Measurements from ENCODE around the gene VAPB. TPM values are rescaled to one million over a fixed set of nuclear protein-coding genes. Genes with fewer than 3 reads are reported as not detected.

VAPB gene
- total and polyA plus RNA-seq, 10 of the 15 experiments (the other 5 are each of a cell fraction or from before 2014, with no cell fraction given) = 3.2 to 28.6 (median 20.5) TPM

DNA sequence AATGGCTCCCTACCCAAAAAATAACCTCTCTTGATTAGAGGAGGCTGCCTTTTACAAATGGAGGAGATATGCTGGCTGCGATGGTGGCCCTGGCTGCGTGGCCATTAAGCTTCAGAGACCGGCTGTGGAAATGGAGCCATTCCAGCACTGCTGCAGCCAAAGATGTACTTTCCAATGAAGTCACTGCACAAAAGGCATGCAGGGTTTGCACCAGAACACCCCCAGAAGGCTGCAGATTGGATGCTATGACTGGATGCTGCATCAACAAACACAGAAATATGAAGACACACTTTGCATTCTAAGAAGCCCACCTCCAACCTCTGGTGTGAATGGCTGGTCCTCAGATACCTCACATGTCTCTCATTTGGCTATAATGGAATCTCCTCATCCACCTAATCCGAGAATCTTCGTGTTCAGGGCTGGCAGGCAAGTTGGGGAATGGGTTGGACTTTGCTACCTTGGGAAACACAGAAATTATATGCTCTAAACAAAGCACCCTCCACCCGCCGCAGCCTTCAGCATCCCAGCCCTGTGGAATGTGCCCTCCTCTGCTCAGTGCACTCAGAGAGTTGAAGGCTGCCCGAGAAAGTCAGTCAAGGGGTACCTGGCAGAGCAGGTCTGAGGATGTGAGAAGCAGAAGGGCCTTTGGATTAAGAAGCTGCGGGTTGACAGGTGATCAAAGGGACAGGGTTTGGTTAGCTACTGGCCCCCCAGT, 90.9 kb downstream of the VAPB start:
- Histone ChIP-seq H3K9ac (ENCODE audit: control insufficient read depth, insufficient read depth, low read length) (no peak overlapping the region), H3K27ac (ENCODE audit: control insufficient read depth, insufficient read depth) (no peak overlapping the region), H3K36me3 (ENCODE audit: control insufficient read depth in 2 of 2, insufficient read depth in 2 of 2, low read length in 1 of 2) (no peaks in the 10 kb centered on the region), H3K4me2 (ENCODE audit: control insufficient read depth, insufficient read depth) (no peak overlapping the region), H3K4me1 (ENCODE audit: control insufficient read depth, insufficient read depth, low read length) (no peaks in the 10 kb centered on the region), H2AFZ (ENCODE audit: control insufficient read depth, low read depth, low read length) (no peak overlapping the region), H3K79me2 (ENCODE audit: control insufficient read depth, insufficient read depth, low read length) (no peaks in the 10 kb centered on the region), H3K4me3 (no peak overlapping the region), H4K20me1 (ENCODE audit: control insufficient read depth, insufficient read depth) (no peaks in the 10 kb centered on the region), H3K27me3 (replicated peaks in 1 of 2; ENCODE audit: control insufficient read depth in 2 of 2, insufficient read depth in 2 of 2, low read length in 1 of 2) (no peaks in the 10 kb centered on the region), H3K9me3 (replicated peaks; ENCODE audit: control insufficient read depth, insufficient read depth, low read length) (no peaks in the 10 kb centered on the region; the same call in 2 of the 3 replicates)
- ATAC-seq = no peak
- DNase-seq (ENCODE audit: low read depth, low spot score) = no peak
- FAIRE-seq = no peak
- BruUV-seq (replicated peaks) = no TSS peak
- CTCF ChIA-PET = interaction anchor here (1.3 kb wide), 1 partner anchor 165 kb away, joined by 3 read pairs; no protein-coding TSS in a partner anchor
- intact Hi-C loops (cut with micrococcal nuclease; ENCODE audit: unreplicated experiment) = no loop called here
- SMC1A ChIA-PET (ENCODE audit: uncharacterized antibody, unreplicated experiment) = interaction anchor here (0.8 to 2.1 kb wide), 3 partner anchors 21 to 65 kb away, joined by 3 to 6 read pairs (median 3); no protein-coding TSS in a partner anchor
- in situ Hi-C loops (cut with MboI) = loop anchor here (10.0 kb wide), 1 partner anchor 55 kb away; no protein-coding TSS in a partner anchor
- WGBS (ENCODE audit: insufficient coverage, insufficient replicate concordance, low lambda C conversion rate, missing lambda C conversion rate) = 51% methylated on average over 9 of the region's 9 CpGs
- RAD21 ChIA-PET (ENCODE audit: unreplicated experiment) = interaction anchor here (0.6 kb wide), 2 partner anchors 247 to 1414 kb away, joined by 3 read pairs; no protein-coding TSS in a partner anchor
- POLR2A ChIA-PET = interaction anchor here (0.6 kb wide), 1 partner anchor 147 kb away, joined by 12 read pairs; no protein-coding TSS in a partner anchor
- TF ChIP-seq RBBP5 (conservative IDR thresholded peaks at IDR 0.05) (no peak), HDAC6 (IDR thresholded peaks at IDR 0.05; ENCODE audit: unreplicated experiment) (no peak), SUZ12 (IDR thresholded peaks at IDR 0.05; ENCODE audit: unreplicated experiment) (no peak), SREBF1 (IDR thresholded peaks at IDR 0.05; ENCODE audit: low read length) (no peak), ZZZ3 (IDR thresholded peaks at IDR 0.05; ENCODE audit: control insufficient read depth, insufficient read length, low read depth) (no peak), ZNF24 (IDR thresholded peaks at IDR 0.05) (no peak), GATAD2B (conservative IDR thresholded peaks at IDR 0.05; ENCODE audit: low read depth) (no peak), NFYA (IDR thresholded peaks at IDR 0.05; ENCODE audit: borderline replicate concordance, low read depth, low read length) (no peak)
- TF ChIP-seq, protein P1, sequence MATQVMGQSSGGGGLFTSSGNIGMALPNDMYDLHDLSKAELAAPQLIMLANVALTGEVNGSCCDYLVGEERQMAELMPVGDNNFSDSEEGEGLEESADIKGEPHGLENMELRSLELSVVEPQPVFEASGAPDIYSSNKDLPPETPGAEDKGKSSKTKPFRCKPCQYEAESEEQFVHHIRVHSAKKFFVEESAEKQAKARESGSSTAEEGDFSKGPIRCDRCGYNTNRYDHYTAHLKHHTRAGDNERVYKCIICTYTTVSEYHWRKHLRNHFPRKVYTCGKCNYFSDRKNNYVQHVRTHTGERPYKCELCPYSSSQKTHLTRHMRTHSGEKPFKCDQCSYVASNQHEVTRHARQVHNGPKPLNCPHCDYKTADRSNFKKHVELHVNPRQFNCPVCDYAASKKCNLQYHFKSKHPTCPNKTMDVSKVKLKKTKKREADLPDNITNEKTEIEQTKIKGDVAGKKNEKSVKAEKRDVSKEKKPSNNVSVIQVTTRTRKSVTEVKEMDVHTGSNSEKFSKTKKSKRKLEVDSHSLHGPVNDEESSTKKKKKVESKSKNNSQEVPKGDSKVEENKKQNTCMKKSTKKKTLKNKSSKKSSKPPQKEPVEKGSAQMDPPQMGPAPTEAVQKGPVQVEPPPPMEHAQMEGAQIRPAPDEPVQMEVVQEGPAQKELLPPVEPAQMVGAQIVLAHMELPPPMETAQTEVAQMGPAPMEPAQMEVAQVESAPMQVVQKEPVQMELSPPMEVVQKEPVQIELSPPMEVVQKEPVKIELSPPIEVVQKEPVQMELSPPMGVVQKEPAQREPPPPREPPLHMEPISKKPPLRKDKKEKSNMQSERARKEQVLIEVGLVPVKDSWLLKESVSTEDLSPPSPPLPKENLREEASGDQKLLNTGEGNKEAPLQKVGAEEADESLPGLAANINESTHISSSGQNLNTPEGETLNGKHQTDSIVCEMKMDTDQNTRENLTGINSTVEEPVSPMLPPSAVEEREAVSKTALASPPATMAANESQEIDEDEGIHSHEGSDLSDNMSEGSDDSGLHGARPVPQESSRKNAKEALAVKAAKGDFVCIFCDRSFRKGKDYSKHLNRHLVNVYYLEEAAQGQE (IDR thresholded peaks at IDR 0.05; ENCODE audit: low read depth, low read length) = no peak
- TF ChIP-seq, protein P2, sequence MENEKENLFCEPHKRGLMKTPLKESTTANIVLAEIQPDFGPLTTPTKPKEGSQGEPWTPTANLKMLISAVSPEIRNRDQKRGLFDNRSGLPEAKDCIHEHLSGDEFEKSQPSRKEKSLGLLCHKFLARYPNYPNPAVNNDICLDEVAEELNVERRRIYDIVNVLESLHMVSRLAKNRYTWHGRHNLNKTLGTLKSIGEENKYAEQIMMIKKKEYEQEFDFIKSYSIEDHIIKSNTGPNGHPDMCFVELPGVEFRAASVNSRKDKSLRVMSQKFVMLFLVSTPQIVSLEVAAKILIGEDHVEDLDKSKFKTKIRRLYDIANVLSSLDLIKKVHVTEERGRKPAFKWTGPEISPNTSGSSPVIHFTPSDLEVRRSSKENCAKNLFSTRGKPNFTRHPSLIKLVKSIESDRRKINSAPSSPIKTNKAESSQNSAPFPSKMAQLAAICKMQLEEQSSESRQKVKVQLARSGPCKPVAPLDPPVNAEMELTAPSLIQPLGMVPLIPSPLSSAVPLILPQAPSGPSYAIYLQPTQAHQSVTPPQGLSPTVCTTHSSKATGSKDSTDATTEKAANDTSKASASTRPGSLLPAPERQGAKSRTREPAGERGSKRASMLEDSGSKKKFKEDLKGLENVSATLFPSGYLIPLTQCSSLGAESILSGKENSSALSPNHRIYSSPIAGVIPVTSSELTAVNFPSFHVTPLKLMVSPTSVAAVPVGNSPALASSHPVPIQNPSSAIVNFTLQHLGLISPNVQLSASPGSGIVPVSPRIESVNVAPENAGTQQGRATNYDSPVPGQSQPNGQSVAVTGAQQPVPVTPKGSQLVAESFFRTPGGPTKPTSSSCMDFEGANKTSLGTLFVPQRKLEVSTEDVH (IDR thresholded peaks at IDR 0.05; ENCODE audit: low read depth, partially characterized antibody) = no peak
- TF ChIP-seq, protein P3, sequence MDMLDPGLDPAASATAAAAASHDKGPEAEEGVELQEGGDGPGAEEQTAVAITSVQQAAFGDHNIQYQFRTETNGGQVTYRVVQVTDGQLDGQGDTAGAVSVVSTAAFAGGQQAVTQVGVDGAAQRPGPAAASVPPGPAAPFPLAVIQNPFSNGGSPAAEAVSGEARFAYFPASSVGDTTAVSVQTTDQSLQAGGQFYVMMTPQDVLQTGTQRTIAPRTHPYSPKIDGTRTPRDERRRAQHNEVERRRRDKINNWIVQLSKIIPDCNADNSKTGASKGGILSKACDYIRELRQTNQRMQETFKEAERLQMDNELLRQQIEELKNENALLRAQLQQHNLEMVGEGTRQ (IDR thresholded peaks at IDR 0.05; ENCODE audit: borderline replicate concordance, low read depth, low read length) = no peak
- TF ChIP-seq, protein P4, sequence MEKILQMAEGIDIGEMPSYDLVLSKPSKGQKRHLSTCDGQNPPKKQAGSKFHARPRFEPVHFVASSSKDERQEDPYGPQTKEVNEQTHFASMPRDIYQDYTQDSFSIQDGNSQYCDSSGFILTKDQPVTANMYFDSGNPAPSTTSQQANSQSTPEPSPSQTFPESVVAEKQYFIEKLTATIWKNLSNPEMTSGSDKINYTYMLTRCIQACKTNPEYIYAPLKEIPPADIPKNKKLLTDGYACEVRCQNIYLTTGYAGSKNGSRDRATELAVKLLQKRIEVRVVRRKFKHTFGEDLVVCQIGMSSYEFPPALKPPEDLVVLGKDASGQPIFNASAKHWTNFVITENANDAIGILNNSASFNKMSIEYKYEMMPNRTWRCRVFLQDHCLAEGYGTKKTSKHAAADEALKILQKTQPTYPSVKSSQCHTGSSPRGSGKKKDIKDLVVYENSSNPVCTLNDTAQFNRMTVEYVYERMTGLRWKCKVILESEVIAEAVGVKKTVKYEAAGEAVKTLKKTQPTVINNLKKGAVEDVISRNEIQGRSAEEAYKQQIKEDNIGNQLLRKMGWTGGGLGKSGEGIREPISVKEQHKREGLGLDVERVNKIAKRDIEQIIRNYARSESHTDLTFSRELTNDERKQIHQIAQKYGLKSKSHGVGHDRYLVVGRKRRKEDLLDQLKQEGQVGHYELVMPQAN (conservative IDR thresholded peaks at IDR 0.05) = no peak
